GM19438 (cell line): ENCODE data around the gene PHC3.
"Not testable (repeated sequence)": the region's sequence is repeated elsewhere in the genome, so short reads cannot be mapped to it uniquely, and the experiment has no call there.

Source experiments
- ATAC-seq: cut with Tn5 transposase; IDR thresholded peaks from one replicate; pipeline ENCODE4 v1.9.1; 2021; ENCODE audit warnings: low read depth; ENCODE audit not compliant: unreplicated experiment

PHC3 gene

GRCh38 chr3:170196833-170197232 is 15.3 kb upstream of the PHC3 start:
- no peak for ATAC-seq

GRCh38 chr3:170195759-170196158 is 14.2 kb upstream of the PHC3 start:
- not testable (repeated sequence) for ATAC-seq

- no peak for ATAC-seq
These were observed 8.1 kb upstream of the PHC3 start for GRCh38 chr3:170189398-170190256.

GRCh38 chr3:170180079-170180907 is 1.2 kb downstream of the PHC3 start:
- peak; percentile 24 for ATAC-seq

GRCh38 chr3:170179432-170179831 is 2.1 kb downstream of the PHC3 start:
- no peak for ATAC-seq

GRCh38 chr3:170178651-170179050 is 2.9 kb downstream of the PHC3 start:
- no peak for ATAC-seq

GRCh38 chr3:170171563-170171962 is 10.0 kb downstream of the PHC3 start:
- ATAC-seq, result peak; percentile 78

- ATAC-seq, result no peak
These were observed 16.8 kb downstream of the PHC3 start for GRCh38 chr3:170164717-170165116.

GRCh38 chr3:170163956-170164645 is 17.4 kb downstream of the PHC3 start:
- no peak for ATAC-seq

- no peak for ATAC-seq
These were observed 18.9 kb downstream of the PHC3 start for GRCh38 chr3:170162630-170163029.

- no peak for ATAC-seq
These were observed 19.5 kb downstream of the PHC3 start for GRCh38 chr3:170162052-170162451.

- ATAC-seq, result no peak
These were observed 21.6 kb downstream of the PHC3 start for GRCh38 chr3:170159933-170160332.

GRCh38 chr3:170159459-170159858 is 22.1 kb downstream of the PHC3 start:
- no peak for ATAC-seq

GRCh38 chr3:170155604-170156003 is 25.9 kb downstream of the PHC3 start:
- ATAC-seq, result no peak

- ATAC-seq, result peak; percentile 91
These were observed 26.9 kb downstream of the PHC3 start for GRCh38 chr3:170154569-170155143.

- peak; percentile 9 for ATAC-seq
These were observed 27.4 kb downstream of the PHC3 start for GRCh38 chr3:170154084-170154483.

GRCh38 chr3:170151536-170151935 is 30.0 kb downstream of the PHC3 start:
- no peak for ATAC-seq

GRCh38 chr3:170149016-170149415 is 32.5 kb downstream of the PHC3 start:
- no peak for ATAC-seq

GRCh38 chr3:170145278-170145677 is 36.3 kb downstream of the PHC3 start:
- ATAC-seq, result no peak

- ATAC-seq, result peak; percentile 94
These were observed 37.1 kb downstream of the PHC3 start for GRCh38 chr3:170144437-170144843.

- ATAC-seq, result no peak
These were observed 39.2 kb downstream of the PHC3 start for GRCh38 chr3:170142373-170142772.
